H1 (cell line): Measurements from ENCODE around the gene ZC3H11A. TPM values are rescaled to one million over a fixed set of nuclear protein-coding genes. Genes with fewer than 3 reads are reported as not detected.

Experiments used
- GABPA ChIP-seq: IDR thresholded peaks from 2 replicates; pipeline ENCODE4 v1.6.1; 2011; ENCODE audit warnings: mild to moderate bottlenecking, low read length, moderate library complexity, borderline replicate concordance; ENCODE audit not compliant: insufficient read depth
- RAD21 ChIP-seq, 2 experiments: IDR thresholded peaks in 1 of 2; conservative IDR thresholded peaks in 1 of 2; 2 replicates each; pipeline ENCODE4 v1.6.1; 2011; ENCODE audit warnings: low read depth in 2 of 2, low read length in 2 of 2, improper control_type of control experiment in 1 of 2, inconsistent platforms in 1 of 2, mild to moderate bottlenecking in 1 of 2, moderate library complexity in 1 of 2
- RBBP5 ChIP-seq: IDR thresholded peaks from 2 replicates; pipeline ENCODE4 v1.7.1; 2012; ENCODE audit warnings: low read depth, mild to moderate bottlenecking, inconsistent platforms, low read length, moderate library complexity, borderline replicate concordance
- polyA plus RNA-seq, 7 experiments: library from polyadenylated mRNA; depleted of rRNA in 3 of 7; stranded (reverse) in 5 of 7; unstranded in 2 of 7; fragments of >200 nt in 5 of 7; fragments of 200-250 nt in 2 of 7; gene quantifications; 1 replicate in 5 of 7; 2 replicates in 1 of 7; 4 replicates in 1 of 7; pipeline versions ENCODE4 v1.2.1 to v1.2.3, GENCODE V29; 2011 to 2013; ENCODE audit warnings: missing spikeins in 2 of 7, mixed read lengths in 2 of 7
- total RNA-seq: library from RNA; stranded (reverse); fragmentation: NEBNext Ultra II Directional; extraction: Animal tissue kit (Norgen Biotek cat#: 25700); gene quantifications from 2 replicates; pipeline ENCODE4 v1.2.1, GENCODE V29; 2021
- TF ChIP-seq, protein P1 (sequence below): fragments of 300-600 bp; sonication (generic); IDR thresholded peaks from 2 replicates; pipeline ENCODE4 v1.7.1; 2012; ENCODE audit warnings: low read length, moderate library complexity, mild to moderate bottlenecking, inconsistent platforms; ENCODE audit not compliant: insufficient replicate concordance

ZC3H11A gene
- total and polyA plus RNA-seq, 2 of the 8 experiments (the other 6 are each of a cell fraction or from before 2014, with no cell fraction given): 37.2 to 105 TPM

DNA sequence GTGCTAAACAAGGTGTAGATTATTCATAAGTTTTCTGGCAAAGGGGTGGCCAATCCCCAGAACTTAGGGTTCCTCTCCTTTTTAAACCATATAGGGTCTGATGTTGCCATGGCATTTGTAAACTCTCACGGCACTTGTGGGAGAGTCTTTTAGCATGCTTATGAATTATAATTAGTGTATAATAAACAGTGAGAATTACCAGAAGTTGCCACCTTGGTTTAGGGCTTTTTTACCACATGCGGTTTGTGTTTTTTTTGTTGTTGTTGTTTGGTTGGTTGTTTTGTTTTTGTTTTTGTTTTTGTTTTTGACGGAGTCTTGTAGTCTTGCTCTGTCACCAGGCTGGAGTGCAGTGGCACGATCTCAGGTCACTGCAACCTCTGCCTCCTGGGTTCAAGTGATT is 39.4 kb upstream of the ZC3H11A start (continued):
- TF ChIP-seq, protein P1, sequence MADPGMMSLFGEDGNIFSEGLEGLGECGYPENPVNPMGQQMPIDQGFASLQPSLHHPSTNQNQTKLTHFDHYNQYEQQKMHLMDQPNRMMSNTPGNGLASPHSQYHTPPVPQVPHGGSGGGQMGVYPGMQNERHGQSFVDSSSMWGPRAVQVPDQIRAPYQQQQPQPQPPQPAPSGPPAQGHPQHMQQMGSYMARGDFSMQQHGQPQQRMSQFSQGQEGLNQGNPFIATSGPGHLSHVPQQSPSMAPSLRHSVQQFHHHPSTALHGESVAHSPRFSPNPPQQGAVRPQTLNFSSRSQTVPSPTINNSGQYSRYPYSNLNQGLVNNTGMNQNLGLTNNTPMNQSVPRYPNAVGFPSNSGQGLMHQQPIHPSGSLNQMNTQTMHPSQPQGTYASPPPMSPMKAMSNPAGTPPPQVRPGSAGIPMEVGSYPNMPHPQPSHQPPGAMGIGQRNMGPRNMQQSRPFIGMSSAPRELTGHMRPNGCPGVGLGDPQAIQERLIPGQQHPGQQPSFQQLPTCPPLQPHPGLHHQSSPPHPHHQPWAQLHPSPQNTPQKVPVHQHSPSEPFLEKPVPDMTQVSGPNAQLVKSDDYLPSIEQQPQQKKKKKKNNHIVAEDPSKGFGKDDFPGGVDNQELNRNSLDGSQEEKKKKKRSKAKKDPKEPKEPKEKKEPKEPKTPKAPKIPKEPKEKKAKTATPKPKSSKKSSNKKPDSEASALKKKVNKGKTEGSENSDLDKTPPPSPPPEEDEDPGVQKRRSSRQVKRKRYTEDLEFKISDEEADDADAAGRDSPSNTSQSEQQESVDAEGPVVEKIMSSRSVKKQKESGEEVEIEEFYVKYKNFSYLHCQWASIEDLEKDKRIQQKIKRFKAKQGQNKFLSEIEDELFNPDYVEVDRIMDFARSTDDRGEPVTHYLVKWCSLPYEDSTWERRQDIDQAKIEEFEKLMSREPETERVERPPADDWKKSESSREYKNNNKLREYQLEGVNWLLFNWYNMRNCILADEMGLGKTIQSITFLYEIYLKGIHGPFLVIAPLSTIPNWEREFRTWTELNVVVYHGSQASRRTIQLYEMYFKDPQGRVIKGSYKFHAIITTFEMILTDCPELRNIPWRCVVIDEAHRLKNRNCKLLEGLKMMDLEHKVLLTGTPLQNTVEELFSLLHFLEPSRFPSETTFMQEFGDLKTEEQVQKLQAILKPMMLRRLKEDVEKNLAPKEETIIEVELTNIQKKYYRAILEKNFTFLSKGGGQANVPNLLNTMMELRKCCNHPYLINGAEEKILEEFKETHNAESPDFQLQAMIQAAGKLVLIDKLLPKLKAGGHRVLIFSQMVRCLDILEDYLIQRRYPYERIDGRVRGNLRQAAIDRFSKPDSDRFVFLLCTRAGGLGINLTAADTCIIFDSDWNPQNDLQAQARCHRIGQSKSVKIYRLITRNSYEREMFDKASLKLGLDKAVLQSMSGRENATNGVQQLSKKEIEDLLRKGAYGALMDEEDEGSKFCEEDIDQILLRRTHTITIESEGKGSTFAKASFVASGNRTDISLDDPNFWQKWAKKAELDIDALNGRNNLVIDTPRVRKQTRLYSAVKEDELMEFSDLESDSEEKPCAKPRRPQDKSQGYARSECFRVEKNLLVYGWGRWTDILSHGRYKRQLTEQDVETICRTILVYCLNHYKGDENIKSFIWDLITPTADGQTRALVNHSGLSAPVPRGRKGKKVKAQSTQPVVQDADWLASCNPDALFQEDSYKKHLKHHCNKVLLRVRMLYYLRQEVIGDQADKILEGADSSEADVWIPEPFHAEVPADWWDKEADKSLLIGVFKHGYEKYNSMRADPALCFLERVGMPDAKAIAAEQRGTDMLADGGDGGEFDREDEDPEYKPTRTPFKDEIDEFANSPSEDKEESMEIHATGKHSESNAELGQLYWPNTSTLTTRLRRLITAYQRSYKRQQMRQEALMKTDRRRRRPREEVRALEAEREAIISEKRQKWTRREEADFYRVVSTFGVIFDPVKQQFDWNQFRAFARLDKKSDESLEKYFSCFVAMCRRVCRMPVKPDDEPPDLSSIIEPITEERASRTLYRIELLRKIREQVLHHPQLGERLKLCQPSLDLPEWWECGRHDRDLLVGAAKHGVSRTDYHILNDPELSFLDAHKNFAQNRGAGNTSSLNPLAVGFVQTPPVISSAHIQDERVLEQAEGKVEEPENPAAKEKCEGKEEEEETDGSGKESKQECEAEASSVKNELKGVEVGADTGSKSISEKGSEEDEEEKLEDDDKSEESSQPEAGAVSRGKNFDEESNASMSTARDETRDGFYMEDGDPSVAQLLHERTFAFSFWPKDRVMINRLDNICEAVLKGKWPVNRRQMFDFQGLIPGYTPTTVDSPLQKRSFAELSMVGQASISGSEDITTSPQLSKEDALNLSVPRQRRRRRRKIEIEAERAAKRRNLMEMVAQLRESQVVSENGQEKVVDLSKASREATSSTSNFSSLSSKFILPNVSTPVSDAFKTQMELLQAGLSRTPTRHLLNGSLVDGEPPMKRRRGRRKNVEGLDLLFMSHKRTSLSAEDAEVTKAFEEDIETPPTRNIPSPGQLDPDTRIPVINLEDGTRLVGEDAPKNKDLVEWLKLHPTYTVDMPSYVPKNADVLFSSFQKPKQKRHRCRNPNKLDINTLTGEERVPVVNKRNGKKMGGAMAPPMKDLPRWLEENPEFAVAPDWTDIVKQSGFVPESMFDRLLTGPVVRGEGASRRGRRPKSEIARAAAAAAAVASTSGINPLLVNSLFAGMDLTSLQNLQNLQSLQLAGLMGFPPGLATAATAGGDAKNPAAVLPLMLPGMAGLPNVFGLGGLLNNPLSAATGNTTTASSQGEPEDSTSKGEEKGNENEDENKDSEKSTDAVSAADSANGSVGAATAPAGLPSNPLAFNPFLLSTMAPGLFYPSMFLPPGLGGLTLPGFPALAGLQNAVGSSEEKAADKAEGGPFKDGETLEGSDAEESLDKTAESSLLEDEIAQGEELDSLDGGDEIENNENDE: no peak
- no peak for TF ChIP-seq RAD21 (IDR thresholded peaks at IDR 0.05 in 1 of 2, conservative IDR thresholded peaks at IDR 0.05 in 1 of 2; ENCODE audit: low read depth in 2 of 2, low read length in 2 of 2)
- no peak for TF ChIP-seq RBBP5
- no peak for TF ChIP-seq GABPA
